GM21360 (cell line): ENCODE data around the gene TMX4.
A peak's percentile ranks its signal among the peaks of the same experiment; 100 is the strongest.
"Not testable (repeated sequence)": the region's sequence is repeated elsewhere in the genome, so short reads cannot be mapped to it uniquely, and the experiment has no call there.

Experiments used
- ATAC-seq: cut with Tn5 transposase; IDR thresholded peaks from one replicate; pipeline ENCODE4 v1.9.1; 2021; ENCODE audit warnings: mild to moderate bottlenecking, moderate library complexity; ENCODE audit not compliant: unreplicated experiment

The TMX4 gene

GRCh38 chr20:7971536-7972280, 47.9 kb downstream of the TMX4 start:
- no peak for ATAC-seq

DNA sequence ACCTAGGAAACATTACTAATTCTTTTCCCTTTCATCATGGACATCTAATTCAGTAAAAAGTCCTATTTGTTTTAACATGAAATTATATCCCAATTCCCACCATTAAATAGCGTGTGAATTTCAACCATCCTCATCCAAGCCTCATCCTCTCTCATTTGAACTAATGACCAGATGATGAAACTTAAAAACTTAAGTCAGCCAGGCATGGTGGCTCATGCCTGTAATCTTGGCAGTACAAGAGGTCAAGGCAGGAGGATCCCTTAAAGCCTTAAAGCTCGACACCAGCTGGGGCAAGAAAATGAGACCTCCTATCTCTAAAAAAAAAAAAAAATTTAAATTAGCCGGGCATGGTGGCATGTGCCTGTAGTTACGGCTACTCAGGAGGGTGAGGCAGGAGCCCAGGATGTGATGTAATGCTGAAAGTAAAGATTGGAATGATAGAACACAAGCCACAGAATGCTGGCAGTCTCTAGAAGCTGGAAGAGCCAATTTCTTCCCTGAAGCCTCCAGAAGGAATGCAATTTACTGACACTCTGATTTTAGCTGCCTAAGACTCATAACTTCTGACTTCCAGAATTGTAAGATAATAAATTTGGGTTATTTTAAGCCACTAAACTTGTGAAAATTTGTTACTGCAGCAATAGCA, 52.2 kb downstream of the TMX4 start:
- ATAC-seq: no peak

DNA sequence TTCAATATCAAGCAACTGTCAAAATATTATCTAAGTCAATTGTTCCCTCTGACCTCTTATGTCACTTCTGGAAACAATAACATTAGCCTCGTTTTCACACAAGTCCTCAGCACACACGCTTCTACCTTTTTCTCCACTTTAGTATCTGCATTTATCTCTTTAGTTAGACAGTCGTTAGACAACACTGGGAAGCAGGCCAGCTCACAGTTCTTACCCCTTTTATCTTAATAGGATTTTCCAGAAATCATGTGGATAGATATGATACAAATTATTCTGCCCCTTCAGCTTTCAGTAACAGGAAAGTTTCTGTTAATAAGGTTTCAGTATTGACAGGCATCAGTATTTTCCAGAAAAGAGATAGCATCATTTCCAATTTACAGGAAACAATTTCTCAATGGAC, 53.4 kb downstream of the TMX4 start:
- ATAC-seq: no peak

DNA sequence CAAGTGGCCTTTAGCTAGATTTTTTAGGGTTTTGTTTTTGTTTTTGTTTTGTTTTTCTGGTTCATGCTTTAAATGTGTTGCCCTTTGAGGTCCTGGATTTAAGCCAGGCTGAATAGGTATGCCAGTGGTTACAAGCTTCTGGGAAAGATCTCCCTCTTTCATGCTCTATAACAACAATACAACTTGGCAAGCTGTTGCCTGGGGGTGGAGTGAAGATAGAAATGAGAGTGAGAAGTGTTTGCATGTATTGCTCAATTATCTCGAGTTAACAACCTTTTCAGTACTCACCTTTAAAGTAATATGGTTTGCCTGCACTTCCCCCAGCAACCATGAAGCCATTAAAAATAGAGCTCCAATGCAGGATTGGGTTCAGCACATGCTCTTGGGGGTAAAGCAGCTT, 60.1 kb downstream of the TMX4 start:
- no peak for ATAC-seq

GRCh38 chr20:7956561-7956960, 63.0 kb downstream of the TMX4 start:
- ATAC-seq: not testable (repeated sequence)

DNA sequence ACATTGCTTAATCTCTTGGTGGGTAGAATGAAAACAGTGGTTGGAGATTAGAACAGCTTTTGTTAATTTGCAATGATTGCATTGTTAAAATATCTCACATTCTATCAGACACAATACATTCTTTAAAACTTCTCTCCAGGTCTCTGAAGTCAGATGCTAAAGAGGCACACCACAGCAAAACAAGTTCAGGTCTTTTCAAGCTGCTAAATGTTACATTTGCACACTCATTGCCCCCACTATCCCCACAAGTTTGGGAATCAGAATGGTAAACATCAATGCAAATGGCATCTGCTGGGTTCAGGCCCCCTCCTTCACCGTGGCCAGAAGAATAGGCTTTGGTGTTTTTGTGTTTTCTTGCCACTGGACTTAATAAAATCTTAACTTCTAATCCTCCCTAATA, 69.2 kb downstream of the TMX4 start:
- ATAC-seq: no peak

- no peak for ATAC-seq
Observed at GRCh38 chr20:7943891-7944290, 75.7 kb downstream of the TMX4 start.

DNA sequence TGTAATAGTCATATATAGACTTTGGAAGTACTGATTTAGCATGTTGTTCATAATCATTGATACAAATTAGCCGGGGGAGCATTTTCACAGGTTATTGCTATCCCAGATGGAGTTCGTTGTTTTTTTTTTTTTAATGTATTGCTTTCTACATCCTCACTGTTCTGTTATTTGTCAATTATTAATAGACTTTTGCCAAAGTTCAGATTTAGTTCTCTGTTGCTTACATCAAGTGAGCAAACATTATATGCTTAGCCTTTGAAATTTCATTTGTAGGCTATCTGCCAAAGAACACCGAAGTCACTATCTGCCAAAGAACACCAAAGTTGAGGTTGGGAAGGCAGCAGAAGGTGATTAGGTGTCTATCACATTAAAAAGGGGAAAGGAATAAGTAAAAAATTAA, 79.2 kb downstream of the TMX4 start, which contains the start of gene HAO1:
TSS of gene HAO1 (minus strand) at position 118 of the 400 bp plus-strand sequence. CDS start at position 82, 36 bp downstream.
- no peak for ATAC-seq

- ATAC-seq: no peak
Observed at GRCh38 chr20:7939663-7940062, 79.9 kb downstream of the TMX4 start.

GRCh38 chr20:7938058-7938457, 81.5 kb downstream of the TMX4 start:
- ATAC-seq: no peak

- no peak for ATAC-seq
Observed at GRCh38 chr20:7937328-7937727, 82.2 kb downstream of the TMX4 start.

GRCh38 chr20:7935027-7935551, 84.5 kb downstream of the TMX4 start:
- peak; percentile 78 for ATAC-seq

GRCh38 chr20:7933346-7933745, 86.2 kb downstream of the TMX4 start:
- no peak for ATAC-seq

DNA sequence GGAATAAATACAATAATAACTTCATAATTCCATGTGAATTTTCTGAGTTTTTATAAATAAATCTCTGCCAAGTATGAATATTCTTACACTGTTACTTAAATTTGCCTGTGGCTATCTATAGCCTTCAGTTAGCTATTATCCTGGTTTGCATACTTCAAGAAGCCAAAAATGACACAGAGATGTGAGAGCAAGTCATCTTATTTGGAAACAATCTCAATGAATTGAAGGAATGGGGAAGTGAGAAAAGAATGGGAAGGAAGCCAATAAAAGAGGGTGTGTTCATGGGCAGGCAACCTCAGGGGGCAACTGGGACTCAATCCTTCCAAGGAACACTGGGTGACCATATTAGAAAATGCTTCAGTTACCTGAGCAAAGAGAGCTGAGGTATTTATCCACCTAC, 89.2 kb downstream of the TMX4 start:
- no peak for ATAC-seq
